HTERT RPE-1 (cell line): Measurements from ENCODE around the gene TEX29.

Source experiments
- in situ Hi-C: fragments of 300-500 bp; cut with MboI; formaldehyde crosslinking; loops from 4 replicates; pipeline ENCODE4 v1.14.3; 2020; ENCODE audit warnings: low sequenced_read_pairs

Gene TEX29

DNA sequence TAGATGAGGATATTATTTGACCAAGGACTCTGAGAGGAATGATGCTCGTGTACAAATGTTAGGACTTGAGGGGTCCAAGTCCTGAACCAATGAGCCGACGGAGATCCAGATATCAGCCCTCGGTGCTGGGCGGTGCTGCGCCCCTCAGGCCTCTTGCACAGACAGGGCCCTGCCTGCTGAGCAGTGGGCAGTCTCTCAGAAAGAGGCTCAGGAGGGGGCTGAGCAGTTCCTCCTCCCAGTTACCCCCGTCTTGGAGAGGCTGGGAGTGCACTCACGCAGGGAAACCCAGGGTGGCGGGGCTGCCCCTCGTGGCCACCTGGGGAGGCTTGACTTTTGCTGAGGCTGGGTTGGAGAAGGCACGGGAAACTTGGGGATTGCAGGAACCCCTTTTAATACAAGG is 18.4 kb downstream of the TEX29 start:
- in situ Hi-C loops = no loop called here

DNA sequence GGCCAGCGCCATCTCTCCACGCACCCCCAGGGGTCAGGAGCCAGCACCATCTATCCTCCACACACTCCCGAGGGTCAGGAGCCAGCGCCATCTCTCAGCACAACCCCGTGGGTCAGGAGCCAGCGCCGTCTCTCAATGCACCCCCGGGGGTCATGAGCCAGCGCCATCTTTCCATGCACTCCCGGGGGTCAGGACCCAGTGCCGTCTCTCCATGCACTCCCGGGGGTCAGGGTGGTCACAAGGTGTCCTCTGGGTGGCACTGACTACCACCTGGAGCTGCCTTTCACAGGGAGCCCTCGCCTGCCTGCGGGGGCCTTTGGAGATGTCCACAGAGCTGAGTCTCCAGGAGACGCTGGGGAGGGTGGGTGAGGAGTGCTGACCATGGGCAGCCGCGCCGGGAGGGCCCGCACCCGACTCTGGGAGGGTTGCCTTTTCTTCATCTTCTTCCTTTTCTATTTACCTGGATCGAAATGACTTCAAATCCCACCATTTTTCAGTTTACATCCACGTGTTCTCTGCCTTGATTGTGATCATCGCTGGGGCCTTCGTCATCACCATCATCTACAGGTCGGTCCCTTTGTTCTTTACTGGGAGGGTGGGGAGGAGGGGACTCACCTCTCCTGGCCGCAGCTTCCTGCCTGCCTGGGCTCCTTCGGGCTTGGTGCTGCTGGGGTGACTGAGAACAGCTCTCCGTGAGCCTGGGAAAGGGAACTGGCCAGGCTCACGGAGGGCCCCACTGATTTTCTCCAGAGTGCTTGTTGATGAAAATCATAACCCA is 19.1 kb downstream of the TEX29 start:
- in situ Hi-C loops = no loop called here

DNA sequence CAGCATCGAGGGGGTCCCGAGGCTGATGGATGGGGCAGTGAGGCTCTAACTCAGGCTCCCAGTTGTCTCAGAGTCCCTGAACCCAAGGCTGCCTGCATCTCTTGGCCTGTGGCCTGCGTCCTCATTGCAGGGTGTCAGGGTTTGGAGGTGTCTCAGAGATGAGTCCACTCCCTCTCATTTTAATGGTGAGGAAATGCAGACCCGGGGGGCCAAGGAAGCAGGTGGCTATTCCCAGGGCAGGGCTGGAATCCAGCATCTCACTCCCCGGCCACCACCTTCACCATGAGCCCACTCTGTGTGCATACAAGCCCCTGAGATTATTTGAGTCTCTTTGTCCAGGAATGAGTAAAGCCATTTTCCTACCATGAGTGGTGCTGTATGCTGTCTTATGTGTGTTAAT is 21.4 kb downstream of the TEX29 start:
- in situ Hi-C loops = no loop called here

DNA sequence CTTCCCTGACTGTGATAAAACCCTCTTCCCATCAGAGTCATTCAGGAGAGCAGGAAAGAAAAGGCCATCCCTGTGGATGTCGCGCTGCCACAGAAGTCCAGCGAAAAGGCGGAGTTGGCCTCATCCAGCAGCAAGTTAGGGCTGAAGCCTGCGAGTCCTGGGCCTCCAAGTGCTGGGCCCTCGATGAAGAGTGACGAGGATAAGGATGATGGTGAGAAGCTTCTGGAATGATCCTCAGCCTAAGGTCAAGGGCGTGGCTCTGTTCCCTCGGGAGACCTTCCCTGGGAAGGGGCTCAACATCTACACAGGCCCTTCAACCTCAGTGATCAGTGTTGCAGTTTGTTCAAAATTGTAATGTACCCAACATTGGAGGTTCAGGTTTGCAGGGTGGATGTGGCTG is 22.3 kb downstream of the TEX29 start:
- in situ Hi-C loops = no loop called here

DNA sequence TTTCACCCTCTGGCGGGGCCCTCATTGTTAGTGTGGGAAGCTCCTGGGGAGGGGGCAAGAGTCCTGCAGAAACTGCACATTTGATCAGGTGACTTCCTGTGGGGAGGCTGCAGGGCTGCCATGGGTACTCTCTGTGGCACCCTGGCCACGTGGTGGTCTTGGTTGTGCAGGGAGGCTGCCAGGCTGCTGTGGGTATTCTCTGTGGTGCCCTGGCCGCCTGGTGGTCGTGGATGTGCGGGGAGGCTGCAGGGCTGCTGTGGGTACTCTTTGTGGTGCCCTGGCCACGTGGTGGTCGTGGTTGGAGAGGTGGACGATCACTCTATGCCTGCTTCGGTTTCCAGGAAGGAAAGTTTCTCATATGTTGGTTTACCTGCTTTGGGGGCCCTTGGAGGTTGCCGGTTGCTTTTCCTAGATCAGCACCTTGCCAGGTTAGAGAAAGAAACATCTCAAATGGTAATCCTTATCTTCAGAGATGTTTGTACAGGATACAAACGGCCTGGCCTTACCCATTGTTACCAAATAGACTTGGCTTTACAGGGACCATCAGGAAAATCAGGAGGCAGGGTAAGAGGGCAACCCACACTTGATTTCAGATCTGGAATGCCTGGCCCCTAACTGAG is 22.9 kb downstream of the TEX29 start:
- in situ Hi-C loops = no loop called here

DNA sequence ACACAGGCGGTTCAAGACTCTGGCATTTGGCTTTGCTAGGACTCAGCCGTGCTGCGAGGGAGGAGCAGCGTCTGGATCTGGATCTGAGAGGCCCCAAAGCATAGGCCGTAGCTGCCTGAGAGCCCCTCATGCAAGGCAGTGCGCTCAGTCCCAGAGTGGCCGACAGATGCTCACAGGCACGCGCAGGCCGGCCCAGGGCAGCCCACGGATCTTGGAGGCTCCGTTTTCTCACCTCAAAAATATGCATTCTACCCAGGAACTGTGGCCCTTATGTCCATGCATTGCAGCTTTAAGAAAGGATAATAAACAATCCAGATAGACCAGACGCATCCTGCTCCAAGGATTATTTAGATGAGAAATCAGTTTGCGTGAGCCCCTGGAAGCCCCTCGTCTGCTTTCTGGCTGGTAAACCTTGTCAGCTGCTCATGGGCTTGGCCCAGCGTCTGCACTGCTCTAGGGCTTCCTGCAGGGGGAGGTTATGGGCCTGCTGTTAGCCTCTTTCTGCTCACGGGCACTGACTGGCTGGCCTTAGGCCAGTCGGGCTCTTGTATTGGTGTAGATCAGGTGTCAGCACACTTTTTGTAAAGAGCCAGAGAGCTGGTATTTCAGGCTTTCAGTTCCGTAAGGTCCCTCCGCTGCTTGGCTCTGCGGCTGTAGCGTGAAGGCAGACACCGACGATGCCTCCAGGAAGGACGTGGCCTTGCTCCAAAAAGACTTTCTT is 24.2 kb downstream of the TEX29 start:
- in situ Hi-C loops = no loop called here

DNA sequence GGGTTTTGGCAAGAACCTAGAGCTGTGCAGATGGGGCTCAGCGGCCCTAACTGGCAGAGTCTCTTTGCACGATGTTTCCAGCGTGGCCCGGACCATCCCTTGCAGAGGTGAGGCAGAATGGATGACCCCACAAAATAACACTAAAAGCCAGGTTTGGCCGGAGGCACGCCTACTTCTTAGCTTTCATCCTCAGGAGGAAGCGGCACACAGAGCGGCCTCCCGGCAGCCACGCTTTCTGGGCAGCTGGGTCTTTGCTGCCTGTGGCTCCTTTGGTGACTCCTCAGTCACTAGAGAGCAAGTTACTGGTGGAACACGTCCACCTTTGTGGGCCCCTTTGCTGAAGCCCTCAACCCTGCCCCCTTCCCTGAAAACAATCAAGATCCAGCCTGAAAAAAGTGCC is 25.2 kb downstream of the TEX29 start:
- in situ Hi-C loops = no loop called here

DNA sequence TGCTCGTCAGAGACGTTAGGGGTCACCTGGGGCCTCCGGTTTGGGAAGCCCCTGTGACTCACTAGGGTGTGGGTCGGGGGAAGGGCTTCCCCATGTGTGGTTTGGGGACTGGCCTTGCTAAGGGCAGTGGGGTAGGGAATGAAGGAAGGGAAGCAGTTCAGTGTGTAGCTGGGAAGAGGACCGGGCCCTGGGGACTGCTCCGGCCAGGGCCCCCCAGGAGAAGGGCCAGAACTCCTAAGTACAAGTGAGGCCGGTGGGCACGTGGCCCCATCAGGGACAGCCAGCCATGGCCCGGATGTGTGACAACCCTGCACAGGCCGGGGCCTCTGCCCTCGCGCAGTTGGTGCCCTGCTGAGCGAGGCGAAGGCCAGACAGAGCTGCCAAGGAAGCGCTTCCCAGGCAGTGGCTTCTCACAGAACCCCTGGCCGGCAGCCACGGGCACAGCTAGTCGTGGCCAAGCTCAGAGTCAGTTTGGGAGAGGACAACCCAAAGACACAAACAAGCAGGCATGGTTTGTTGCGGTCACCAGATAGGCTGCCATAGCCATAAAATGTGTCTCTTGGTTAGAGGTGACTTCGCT is 25.7 kb downstream of the TEX29 start:
- in situ Hi-C loops = no loop called here

DNA sequence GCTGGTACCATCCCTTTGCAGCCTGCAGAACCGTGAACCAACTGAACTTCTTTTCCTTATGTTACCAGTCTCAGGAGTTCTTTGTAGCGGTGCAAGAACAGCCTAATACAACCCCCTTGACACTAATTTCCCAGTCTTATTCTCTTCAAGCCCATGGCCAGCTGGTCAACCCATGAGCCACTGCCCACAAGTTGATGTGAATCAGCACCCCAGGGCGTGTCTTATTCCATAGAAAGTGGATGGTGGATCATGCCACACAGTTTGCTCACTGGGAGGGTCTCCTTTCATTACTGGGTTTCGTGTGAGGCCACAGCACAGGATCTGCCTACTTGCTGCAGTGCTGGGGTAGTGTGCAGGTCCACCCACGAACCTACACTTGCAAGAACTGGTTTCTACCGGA is 27.0 kb downstream of the TEX29 start:
- in situ Hi-C loops = no loop called here

DNA sequence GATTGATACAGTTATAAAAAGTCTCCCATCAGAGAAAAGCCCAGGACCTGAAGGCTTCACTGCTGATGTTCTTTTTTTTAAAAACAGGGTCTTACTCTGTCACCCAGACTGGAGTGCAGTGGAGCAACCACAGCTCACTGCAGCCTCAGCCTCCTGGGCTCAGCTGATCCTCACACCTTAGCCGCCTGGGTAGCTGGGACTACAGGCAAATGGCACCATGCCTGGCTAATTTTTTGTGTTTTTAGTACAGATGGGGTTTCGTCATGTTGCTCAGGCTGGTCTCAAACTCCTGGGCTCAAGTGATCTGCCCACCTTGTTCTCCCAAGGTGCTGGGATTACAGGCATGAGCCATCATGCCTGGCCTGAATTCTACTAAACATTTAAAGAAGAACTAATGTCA is 33.1 kb downstream of the TEX29 start:
- in situ Hi-C loops = no loop called here

DNA sequence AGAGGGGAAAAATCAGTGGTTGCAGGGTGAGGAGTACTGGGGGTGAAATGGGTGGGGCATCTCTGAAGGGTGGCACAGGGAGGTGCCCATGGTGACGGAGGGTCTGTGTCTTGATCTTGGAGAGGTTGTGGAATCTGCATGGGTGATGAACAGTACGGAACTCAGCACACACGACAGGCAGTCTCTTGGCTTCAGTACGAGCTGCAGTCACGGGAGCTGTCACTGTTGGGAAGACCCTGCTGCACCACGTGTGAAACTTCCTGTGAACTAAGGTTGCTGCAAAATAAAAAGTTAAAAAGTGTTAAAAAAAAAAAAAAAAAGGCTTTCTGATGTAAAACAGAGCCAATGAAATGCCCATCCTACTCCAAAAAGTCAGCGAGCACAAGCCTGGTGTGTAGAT is 34.3 kb downstream of the TEX29 start:
- in situ Hi-C loops = no loop called here

DNA sequence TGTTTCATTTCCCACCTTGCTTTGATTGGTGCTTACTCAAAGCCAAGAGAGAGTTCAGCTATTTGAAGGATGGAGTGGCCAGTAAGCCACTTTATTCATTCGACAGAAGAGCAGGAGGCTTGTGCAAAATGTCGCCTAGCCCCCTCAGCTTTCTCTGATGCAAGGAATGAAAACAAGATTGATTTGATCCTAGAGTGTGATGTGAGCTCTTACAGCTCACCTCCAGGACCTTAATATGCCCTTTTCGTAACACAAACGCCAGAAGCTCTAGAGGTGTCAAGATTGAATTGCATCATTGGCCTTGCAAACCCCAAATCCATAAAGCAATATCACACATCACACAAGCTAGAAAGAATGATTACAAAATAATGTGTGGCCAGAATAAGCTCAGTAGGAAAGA is 36.4 kb downstream of the TEX29 start:
- in situ Hi-C loops = no loop called here

DNA sequence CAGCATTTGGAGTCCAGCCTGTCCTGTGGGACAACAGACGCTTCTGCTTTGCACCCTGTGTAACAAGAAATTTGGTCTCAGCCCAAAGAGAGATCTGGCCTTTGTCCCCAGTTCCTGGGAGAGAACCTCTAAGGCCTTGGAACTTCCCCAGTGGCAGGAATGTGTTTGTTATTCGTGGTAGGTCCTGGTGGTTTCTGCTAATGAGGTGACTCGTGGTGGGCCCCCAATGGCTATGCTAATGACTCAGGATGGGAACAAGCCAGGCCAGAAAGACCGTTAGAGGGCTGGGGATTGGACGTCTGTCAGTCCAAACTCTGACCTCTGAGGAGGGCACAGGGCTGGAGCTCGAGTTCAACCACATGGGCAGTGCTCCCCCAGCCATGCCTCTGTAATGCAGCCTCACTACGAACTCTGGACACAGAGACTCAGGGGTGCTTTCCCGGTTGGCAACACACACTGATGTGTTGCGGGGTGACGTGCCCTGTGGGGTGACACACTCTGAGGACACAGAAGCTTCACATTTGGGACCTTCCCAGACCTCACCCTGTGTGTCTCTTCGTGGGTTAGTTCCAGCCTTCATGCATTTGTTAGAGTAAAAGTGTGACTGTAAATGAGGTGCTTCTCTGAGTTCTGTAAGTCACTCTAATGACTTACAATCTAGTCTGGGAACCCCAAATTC is 38.9 kb downstream of the TEX29 start:
- in situ Hi-C loops = no loop called here

DNA sequence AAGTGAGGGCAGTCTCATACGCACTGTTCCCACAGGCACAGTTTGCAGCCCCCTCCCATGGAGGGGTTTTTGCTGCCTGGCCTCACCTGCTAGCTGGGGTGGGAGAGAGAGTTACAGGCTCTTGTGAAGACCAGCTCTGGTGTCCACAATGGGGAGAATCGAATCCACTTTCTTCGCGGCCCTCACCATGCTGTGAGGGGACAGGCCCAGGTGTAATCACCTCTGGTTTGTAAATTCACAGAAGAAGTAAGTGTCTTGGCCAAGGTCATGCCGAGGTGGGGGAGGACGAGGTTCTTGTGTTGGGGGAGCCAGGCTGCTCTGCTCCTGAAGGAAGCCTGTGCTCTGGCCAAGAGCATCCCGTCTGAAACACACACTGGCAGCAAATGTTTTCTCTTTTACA is 39.5 kb downstream of the TEX29 start:
- in situ Hi-C loops = no loop called here

DNA sequence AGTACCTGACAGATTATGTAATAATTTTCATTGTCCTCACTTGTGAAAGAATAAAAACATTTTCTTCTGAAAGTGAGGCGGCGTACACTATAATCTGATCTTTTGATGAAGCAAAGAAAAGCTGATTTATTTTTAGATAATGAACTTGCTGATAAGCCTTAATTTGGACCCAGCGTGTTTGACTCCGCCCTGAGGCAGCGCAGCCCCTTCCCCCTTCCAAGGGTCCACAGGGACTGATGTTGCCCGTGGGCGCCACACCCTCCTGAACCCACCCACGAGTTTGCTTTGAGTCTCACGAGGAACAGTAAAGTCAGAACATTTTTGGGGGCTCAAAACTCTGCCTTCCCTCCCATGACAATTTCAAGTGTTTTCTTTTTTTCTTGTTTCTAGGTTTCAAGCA is 40.0 kb downstream of the TEX29 start:
- in situ Hi-C loops = no loop called here

DNA sequence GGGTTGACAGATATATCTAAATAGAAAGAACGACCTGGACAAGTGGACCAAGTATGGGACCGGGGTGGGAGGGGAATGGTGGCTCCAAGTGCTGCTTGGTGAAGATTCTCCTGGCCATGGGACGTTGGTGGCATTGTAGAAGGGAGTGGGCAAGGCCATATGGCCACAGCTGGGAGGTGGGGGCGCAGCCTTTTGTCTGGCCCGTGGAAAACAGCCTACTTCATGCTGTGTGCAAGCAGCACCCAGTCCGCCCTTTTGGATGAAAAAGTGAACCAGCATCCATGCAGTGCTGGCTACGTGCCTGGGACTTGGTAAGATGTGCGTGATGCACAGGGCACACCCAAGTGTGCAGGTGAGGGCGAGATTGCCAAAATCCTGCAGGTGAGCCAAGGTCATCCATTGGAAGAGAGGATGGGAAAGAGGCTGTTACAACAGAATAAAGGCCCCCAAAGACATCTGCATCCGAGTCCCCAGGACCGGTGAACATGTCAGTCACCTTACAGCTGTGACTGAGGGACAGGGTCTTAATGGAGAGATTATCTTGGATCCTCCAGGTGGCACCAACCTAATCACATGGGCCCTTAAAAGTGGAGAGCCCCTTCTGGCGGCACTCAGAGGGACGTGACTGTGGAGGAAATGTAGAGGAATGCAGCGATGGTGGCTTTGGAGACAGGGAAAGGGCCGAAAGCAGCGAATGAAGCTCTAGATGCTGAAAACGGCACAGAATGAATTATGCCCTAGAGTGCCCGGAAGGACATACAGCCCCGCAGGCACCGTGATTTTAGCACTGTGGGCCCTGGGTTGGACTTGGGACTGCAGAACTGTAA is 40.8 kb downstream of the TEX29 start:
- in situ Hi-C loops = no loop called here

DNA sequence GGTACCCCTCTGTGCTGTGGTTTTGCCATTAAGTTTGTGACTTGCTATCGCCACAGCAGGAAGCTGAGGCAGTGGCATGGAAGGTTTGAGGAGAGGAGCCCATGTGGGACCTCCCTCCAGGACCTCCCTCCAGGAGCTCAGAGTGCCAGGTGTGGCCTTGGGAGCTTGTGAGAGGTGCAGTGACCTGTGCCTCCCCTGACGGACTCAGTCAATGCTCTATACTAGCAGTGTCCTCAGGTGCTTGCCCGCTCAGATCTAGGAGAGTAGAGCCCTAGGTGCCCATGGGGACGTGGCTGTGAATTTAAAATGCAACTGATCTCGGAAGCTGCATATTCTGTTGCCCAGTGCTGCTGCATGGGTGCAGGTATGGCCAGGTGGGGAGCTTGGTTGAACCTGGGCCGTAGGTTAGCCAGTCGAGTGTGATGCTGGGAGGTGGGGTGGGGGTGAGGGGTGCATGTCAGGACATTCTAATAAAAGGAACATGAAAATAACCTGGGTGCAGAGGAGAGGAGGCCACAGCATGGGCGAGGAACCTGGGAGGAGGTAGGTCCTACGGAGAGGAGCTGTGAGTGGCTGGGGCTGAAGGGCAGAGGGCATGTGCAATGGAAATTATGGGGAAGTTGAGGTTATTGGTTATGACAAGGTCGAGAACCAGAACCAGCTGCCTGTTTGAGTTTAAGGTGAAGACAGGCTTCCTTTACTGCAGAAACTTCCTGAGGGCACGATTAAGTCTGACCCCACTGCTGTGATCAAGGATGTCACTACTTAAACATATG is 41.6 kb downstream of the TEX29 start:
- in situ Hi-C loops = no loop called here

DNA sequence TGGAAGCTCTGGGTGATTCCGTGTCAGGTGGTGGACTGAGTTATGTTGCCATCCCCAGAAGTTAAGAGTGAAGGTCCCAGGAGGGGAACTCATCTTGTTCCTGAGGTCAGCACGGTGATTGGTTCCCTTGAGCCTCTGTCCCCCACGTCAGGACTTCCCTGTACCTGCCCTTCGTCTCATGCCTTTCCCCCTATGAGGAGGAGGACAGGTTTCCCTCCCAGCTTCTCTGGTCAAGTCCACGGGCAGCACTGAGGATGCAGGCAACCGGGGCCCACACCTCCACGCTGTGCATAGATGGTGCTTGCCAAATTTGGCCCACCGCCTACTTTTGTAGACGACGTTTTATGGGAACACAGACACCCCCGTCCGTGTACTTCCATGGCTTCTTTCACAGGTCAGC is 42.7 kb downstream of the TEX29 start:
- in situ Hi-C loops = no loop called here

DNA sequence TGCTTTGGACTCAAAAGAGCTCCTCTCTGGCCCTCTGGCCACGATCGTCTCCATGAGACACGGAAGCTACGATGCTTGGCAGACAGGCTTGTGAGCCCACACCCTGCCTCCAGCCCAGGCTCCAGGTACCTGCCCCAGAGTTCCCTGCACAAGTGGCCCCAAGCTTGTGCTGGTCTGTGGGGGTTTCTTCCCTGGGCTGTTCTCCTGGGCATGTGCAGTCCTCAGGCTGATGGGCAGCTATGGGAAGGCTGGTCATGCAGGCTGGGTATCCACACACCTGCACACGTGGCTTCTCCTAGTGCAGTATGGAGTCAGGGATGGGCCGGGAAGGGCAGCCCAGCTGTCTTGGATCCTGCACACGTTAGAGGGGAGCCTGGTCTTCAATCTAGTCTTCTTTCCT is 43.1 kb downstream of the TEX29 start:
- in situ Hi-C loops = no loop called here
